Progenitor cell of endocrine pancreas (in vitro differentiated cells): Measurements from ENCODE around the gene PLEKHG4B. TPM values are rescaled to one million over a fixed set of nuclear protein-coding genes. Genes with fewer than 3 reads are reported as not detected.
A peak's percentile ranks its signal among the peaks of the same experiment; 100 is the strongest.

ENCODE experiments used
- DNase-seq: peaks from one replicate; pipeline ENCODE4 v3.0.0; 2021; ENCODE audit warnings: low spot score; ENCODE audit not compliant: unreplicated experiment
- H3K27ac Mint-ChIP-seq: 2 replicates; pipeline ENCODE4 v1.8.0; 2021; ENCODE audit warnings: mild to moderate bottlenecking, moderate library complexity, mixed read lengths
- H3K27me3 Mint-ChIP-seq: 2 replicates; pipeline ENCODE4 v1.8.0; 2021; ENCODE audit warnings: mixed read lengths
- H3K36me3 Mint-ChIP-seq: 2 replicates; pipeline ENCODE4 v1.8.0; 2022; ENCODE audit warnings: mixed read lengths; ENCODE audit not compliant: insufficient read depth
- H3K4me1 Mint-ChIP-seq: 2 replicates; pipeline ENCODE4 v1.8.0; 2021; ENCODE audit warnings: low read depth, mixed read lengths
- H3K4me3 Mint-ChIP-seq: 2 replicates; pipeline ENCODE4 v1.8.0; 2021; ENCODE audit warnings: low read depth, mild to moderate bottlenecking, moderate library complexity, mixed read lengths
- H3K9me3 Mint-ChIP-seq: 2 replicates; pipeline ENCODE4 v1.8.0; 2021; ENCODE audit warnings: low read depth, mixed read lengths
- total RNA-seq: library from RNA; stranded (reverse); gene quantifications from 2 replicates; pipeline ENCODE4 v1.2.1, GENCODE V29; 2021
- TF ChIP-seq, protein P1 (sequence below): fragments of 200-600 bp; sonication (generic); IDR thresholded peaks from one replicate; pipeline ENCODE4 v1.5.0; 2021; ENCODE audit warnings: antibody characterized with exemption, mild to moderate bottlenecking; ENCODE audit not compliant: unreplicated experiment

PLEKHG4B gene
- total RNA-seq, 1 donor from 2014 or later: 59.5 TPM

DNA sequence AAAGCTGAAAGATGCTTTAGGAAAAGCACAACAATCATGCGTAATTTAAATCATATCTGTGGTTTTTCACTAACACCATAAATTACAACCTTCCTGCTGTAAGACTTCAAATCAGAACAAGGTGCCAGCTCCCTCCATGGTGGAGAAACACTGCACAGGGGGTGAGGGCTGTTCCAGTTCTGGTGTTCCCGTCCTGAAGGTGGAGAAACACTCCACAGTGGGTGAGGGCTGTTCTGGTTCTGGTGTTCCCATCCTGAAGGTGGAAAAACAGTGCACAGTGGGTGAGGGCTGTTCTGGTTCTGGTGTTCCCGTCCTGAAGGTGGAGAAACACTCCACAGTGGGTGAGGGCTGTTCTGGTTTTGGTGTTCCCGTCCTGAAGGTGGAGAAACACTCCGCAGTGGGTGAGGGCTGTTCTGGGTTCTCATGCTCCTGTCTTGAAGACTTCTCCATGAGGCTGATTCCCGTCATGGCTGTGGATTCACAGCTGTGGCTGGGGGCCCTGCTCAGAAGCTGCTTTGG is 12.9 kb downstream of the PLEKHG4B start:
- Mint-ChIP-seq H3K27ac (peak overlapping the region; percentile 60), H3K4me1 (peaks cover 15% of the 10 kb centered on the region), H3K27me3 (no peaks in the 10 kb centered on the region), H3K36me3 (peaks cover 3% of the 10 kb centered on the region), H3K4me3 (no peak overlapping the region), H3K9me3 (no peaks in the 10 kb centered on the region)
- no peak for DNase-seq
- TF ChIP-seq, protein P1, sequence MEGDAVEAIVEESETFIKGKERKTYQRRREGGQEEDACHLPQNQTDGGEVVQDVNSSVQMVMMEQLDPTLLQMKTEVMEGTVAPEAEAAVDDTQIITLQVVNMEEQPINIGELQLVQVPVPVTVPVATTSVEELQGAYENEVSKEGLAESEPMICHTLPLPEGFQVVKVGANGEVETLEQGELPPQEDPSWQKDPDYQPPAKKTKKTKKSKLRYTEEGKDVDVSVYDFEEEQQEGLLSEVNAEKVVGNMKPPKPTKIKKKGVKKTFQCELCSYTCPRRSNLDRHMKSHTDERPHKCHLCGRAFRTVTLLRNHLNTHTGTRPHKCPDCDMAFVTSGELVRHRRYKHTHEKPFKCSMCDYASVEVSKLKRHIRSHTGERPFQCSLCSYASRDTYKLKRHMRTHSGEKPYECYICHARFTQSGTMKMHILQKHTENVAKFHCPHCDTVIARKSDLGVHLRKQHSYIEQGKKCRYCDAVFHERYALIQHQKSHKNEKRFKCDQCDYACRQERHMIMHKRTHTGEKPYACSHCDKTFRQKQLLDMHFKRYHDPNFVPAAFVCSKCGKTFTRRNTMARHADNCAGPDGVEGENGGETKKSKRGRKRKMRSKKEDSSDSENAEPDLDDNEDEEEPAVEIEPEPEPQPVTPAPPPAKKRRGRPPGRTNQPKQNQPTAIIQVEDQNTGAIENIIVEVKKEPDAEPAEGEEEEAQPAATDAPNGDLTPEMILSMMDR: no peak

DNA sequence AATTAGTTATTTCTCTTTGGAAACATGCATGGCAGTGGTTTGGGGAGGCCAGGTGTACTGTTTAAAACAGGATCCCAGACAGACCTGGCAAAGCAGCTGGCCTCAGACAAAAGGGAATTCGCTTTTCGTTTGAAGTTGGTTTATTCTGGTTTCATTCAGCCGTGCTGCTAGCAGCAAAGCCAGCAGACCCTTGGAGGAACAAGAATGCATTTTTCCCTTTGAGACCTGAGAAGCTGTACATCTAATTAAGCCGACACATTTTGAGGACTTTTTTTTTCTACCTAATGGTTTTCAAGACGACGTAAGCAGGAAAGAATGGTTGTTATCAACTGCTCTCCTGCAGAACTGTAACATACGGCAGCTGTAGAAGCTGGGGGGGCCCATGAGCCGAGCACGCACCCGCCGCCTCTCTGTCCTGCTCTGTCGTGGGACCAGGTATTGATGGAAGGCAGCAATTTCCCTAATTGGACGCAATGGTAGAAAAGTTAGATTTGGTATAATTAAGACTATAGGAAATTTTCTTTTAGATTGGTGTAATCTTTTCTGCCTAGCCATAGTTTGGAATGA is 13.6 kb downstream of the PLEKHG4B start:
- DNase-seq: no peak
- peaks cover 12% of the 10 kb centered on the region for H3K4me1 Mint-ChIP-seq
- peak overlapping the region; percentile 60 for H3K27ac Mint-ChIP-seq
- H3K4me3 Mint-ChIP-seq: no peak overlapping the region
- H3K9me3 Mint-ChIP-seq: no peaks in the 10 kb centered on the region
- TF ChIP-seq, protein P1: no peak
- H3K36me3 Mint-ChIP-seq: peaks cover 9% of the 10 kb centered on the region
- H3K27me3 Mint-ChIP-seq: no peaks in the 10 kb centered on the region

DNA sequence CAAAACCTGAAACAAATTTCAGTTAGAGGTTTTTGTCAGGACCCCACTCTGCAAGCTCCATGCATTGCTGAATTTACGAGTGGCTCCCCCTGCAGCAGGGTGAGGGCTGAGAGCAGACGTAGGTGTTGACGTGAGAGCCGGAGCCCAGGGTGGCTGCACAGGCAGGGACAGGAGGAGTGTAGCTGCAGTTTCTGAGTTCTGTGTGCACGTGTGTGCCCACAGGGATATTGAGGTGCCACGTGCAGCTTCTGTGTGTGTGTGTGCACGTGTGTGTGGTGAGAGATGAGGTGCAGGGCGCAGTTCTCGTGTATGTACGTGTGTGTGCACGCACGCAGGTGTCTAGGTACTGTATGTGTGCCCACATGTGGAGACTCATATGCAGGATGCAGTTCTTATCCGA is 14.6 kb downstream of the PLEKHG4B start:
- DNase-seq: no peak
- Mint-ChIP-seq H3K36me3 (peaks cover 10% of the 10 kb centered on the region), H3K4me1 (peaks cover 12% of the 10 kb centered on the region), H3K9me3 (no peaks in the 10 kb centered on the region), H3K4me3 (no peak overlapping the region), H3K27ac (no peak overlapping the region), H3K27me3 (no peaks in the 10 kb centered on the region)
- TF ChIP-seq, protein P1: no peak

DNA sequence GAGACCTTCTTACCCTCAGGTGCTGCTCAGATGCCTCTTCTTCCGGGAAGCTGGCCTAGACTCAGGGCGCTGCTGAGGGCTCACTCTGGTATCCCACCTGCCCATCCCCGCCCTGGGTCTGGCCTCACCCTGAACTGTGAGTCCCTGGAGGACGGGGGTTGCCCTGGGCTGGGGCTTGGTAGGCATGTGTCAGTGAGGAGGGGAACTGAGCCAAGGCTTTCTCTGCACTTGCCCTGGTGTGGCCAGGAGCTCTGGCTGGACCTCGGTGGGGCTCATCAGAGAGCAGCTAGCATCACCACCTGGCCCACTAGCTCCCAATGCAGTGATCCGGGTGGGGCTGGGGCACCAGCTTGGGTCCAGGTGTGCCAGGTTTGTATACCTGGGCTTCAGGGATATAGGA is 15.6 kb downstream of the PLEKHG4B start:
- Mint-ChIP-seq H3K9me3 (no peaks in the 10 kb centered on the region), H3K4me3 (no peak overlapping the region), H3K4me1 (peaks cover 10% of the 10 kb centered on the region), H3K27me3 (no peaks in the 10 kb centered on the region), H3K36me3 (peaks cover 10% of the 10 kb centered on the region), H3K27ac (no peak overlapping the region)
- no peak for DNase-seq
- TF ChIP-seq, protein P1: no peak

DNA sequence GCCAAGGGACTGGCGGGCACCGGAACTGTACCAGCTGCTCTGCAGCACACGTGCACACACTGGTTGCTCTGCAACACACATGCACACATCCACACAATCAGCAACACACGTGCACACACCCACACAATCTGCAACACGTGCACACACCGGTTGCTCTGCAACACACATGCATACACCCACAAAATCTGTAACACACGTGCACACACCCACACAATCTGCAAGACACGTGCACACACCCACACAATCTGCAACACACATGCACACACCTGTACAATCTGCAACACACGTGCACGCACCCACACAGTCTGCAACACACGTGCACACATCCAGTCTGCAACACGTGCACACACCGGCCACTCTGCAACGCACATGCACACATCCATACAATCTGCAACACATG is 17.9 kb downstream of the PLEKHG4B start:
- DNase-seq: no peak
- Mint-ChIP-seq H3K27me3 (no peaks in the 10 kb centered on the region), H3K27ac (no peak overlapping the region), H3K4me1 (peaks cover 6% of the 10 kb centered on the region), H3K36me3 (peaks cover 22% of the 10 kb centered on the region), H3K4me3 (no peak overlapping the region), H3K9me3 (no peaks in the 10 kb centered on the region)
- TF ChIP-seq, protein P1: no peak
